ENCODE measurements around the gene P2RY13. TPM values are rescaled to one million over a fixed set of nuclear protein-coding genes. Genes with fewer than 3 reads are reported as not detected.

Gene P2RY13
- total and polyA plus RNA-seq, 2 of the 4 experiments (the other 2 are of a cell fraction), result not detected

GRCh38 chr3:151296226-151296625 lies 33.1 kb downstream of the P2RY13 start:
- Histone ChIP-seq H3K4ac (ENCODE audit: low read depth, low read length) (no peak overlapping the region), H3K4me3 (ENCODE audit: insufficient read depth, low read depth, low read length) (no peak overlapping the region), H2AK9ac (replicated peaks; ENCODE audit: low read depth, low read length, poor library complexity) (no peak overlapping the region), H2BK120ac (ENCODE audit: low read depth, low read length) (no peak overlapping the region), H2BK5ac (ENCODE audit: low read depth, low read length, poor library complexity, severe bottlenecking) (no peak overlapping the region), H2AK5ac (ENCODE audit: low read depth, low read length) (no peak overlapping the region), H3K9me3 (ENCODE audit: control insufficient read depth, insufficient read depth, low read length) (no peaks in the 10 kb centered on the region), H4K8ac (ENCODE audit: low read depth in 2 of 2, low read length in 2 of 2) (no peak overlapping the region), H4K5ac (ENCODE audit: low read depth, low read length) (no peak overlapping the region), H3K79me1 (ENCODE audit: low read depth in 1 of 2, low read length in 2 of 2) (no peaks in the 10 kb centered on the region), H3K56ac (ENCODE audit: extremely low read depth, insufficient read depth, low read length) (no peak overlapping the region), H3K14ac (replicated peaks; ENCODE audit: low read depth, low read length) (no peak overlapping the region), H3K4me1 (ENCODE audit: control insufficient read depth, insufficient read depth, low read length) (peaks cover 2% of the 10 kb centered on the region), H3K23ac (ENCODE audit: low read depth, low read length) (no peak overlapping the region), H3K27ac (ENCODE audit: insufficient read depth, low read length) (no peak overlapping the region), H3K9ac (ENCODE audit: low read depth, low read length) (no peak overlapping the region), H4K20me1 (ENCODE audit: insufficient read depth, low read length) (no peaks in the 10 kb centered on the region), H3K27me3 (ENCODE audit: control insufficient read depth, insufficient read depth, low read length) (no peaks in the 10 kb centered on the region), H4K91ac (ENCODE audit: insufficient read depth, low read depth, low read length) (no peak overlapping the region; the same call in 1 of the 2 replicates), H2BK15ac (ENCODE audit: low read depth, low read length) (no peak overlapping the region), H3K9me1 (ENCODE audit: insufficient read depth, low read length) (no peaks in the 10 kb centered on the region; the same call in 1 of the 2 replicates), H3K36me3 (ENCODE audit: control insufficient read depth, insufficient read depth, low read length) (no peaks in the 10 kb centered on the region), H2BK20ac (ENCODE audit: low read depth, low read length) (no peak overlapping the region), H2AFZ (replicated peaks; ENCODE audit: low read length, poor library complexity) (no peak overlapping the region), H3K4me2 (ENCODE audit: low read depth, low read length) (no peak overlapping the region), H3K18ac (ENCODE audit: low read depth, low read length) (no peak overlapping the region)
- TF ChIP-seq CEBPB (IDR thresholded peaks at IDR 0.05; ENCODE audit: low read depth, low read length) (no peak), SMC3 (IDR thresholded peaks at IDR 0.05; ENCODE audit: low read depth, low read length) (no peak), RFX5 (IDR thresholded peaks at IDR 0.05; ENCODE audit: low read depth, low read length) (no peak), MAFK (IDR thresholded peaks at IDR 0.05; ENCODE audit: low read depth, low read length) (no peak), FOS (IDR thresholded peaks at IDR 0.05; ENCODE audit: low read depth, low read length) (no peak), RCOR1 (IDR thresholded peaks at IDR 0.05; ENCODE audit: insufficient replicate concordance, low read length) (no peak), MXI1 (IDR thresholded peaks at IDR 0.05; ENCODE audit: borderline replicate concordance, low read depth, low read length) (no peak), CTCF (conservative IDR thresholded peaks at IDR 0.05; ENCODE audit: low read depth, low read length) (no peak), USF2 (IDR thresholded peaks at IDR 0.05; ENCODE audit: low read depth, low read length) (no peak), POLR2A (IDR thresholded peaks at IDR 0.05; ENCODE audit: low read depth, low read length) (no peak), BHLHE40 (IDR thresholded peaks at IDR 0.05; ENCODE audit: low read depth, low read length) (no peak), RAD21 (IDR thresholded peaks at IDR 0.05; ENCODE audit: low read length) (no peak), NFE2L2 (IDR thresholded peaks at IDR 0.05; ENCODE audit: low read depth, low read length) (no peak), MAZ (IDR thresholded peaks at IDR 0.05; ENCODE audit: borderline replicate concordance, low read depth, low read length) (no peak), CHD1 (IDR thresholded peaks at IDR 0.05; ENCODE audit: low read depth, low read length) (no peak), ELK1 (IDR thresholded peaks at IDR 0.05; ENCODE audit: borderline replicate concordance, low read depth, low read length) (no peak)
- BruUV-seq (replicated peaks), result no TSS peak
- intact Hi-C loops (cut with micrococcal nuclease) (loop anchor here (10.0 kb wide), 1 partner anchor 169 kb away; the partner anchor contains the start of gene IGSF10), dilution Hi-C loops (cut with HindIII; ENCODE audit: low sequenced_read_pairs, unreplicated experiment) (no loop called here), in situ Hi-C loops (cut with MboI; ENCODE audit: low sequenced_read_pairs) (loop anchor here (5.0 to 10.0 kb wide), 2 partner anchors 141 to 539 kb away; no protein-coding TSS in a partner anchor)
- ATAC-seq (ENCODE audit: low read depth), result no peak
- no CpG with 5 or more reads among the region's 3 CpGs for WGBS, 2 experiments (ENCODE audit: extremely low coverage in 2 of 2, insufficient read length in 1 of 2)
- ChIA-PET POLR2A (ENCODE audit: unreplicated experiment) (no interaction called here), CTCF (no interaction called here)
- DNase-seq, result no peak

Data from IMR-90 (cell line).